Smooth muscle cell (in vitro differentiated cells): ENCODE results near the gene DCANP1. TPM values are rescaled to one million over a fixed set of nuclear protein-coding genes. Genes with fewer than 3 reads are reported as not detected.

Source experiments
- DNase-seq: peaks from one replicate; lab custom pipeline; 2025; ENCODE audit not compliant: unreplicated experiment; lab: John Stamatoyannopoulos, UW
- H2AFZ ChIP-seq: fragments of 200-600 bp; sonication (generic); 2 replicates; pipeline ENCODE4 v1.6.0; 2016; ENCODE audit warnings: antibody characterized with exemption, low read depth, mild to moderate bottlenecking
- H3F3A ChIP-seq: fragments of 200-600 bp; sonication (generic); 2 replicates; pipeline ENCODE4 v1.6.0; 2017; ENCODE audit warnings: antibody characterized with exemption, low read depth
- H3K27ac ChIP-seq: fragments of 200-600 bp; sonication (generic); 2 replicates; pipeline ENCODE4 v1.5.1; 2016; ENCODE audit warnings: low read depth, mild to moderate bottlenecking
- H3K27me3 ChIP-seq: fragments of 200-600 bp; sonication (generic); 2 replicates; pipeline ENCODE4 v1.6.1; 2016; ENCODE audit warnings: low read depth, mild to moderate bottlenecking
- H3K36me3 ChIP-seq: fragments of 200-600 bp; sonication (generic); 2 replicates; pipeline ENCODE4 v1.5.1; 2016; ENCODE audit warnings: low read depth
- H3K4me1 ChIP-seq: fragments of 200-600 bp; sonication (generic); 2 replicates; pipeline ENCODE4 v1.5.1; 2016; ENCODE audit warnings: low read depth
- H3K4me2 ChIP-seq: fragments of 200-600 bp; sonication (generic); 2 replicates; pipeline ENCODE4 v1.6.0; 2016; ENCODE audit warnings: mild to moderate bottlenecking
- H3K4me3 ChIP-seq: fragments of 200-600 bp; sonication (generic); 2 replicates; pipeline ENCODE4 v1.5.1; 2016; ENCODE audit warnings: mild to moderate bottlenecking
- H3K79me2 ChIP-seq: fragments of 200-600 bp; sonication (generic); 2 replicates; pipeline ENCODE4 v1.6.0; 2016; ENCODE audit warnings: low read depth, mild to moderate bottlenecking
- H3K9ac ChIP-seq: fragments of 200-600 bp; sonication (generic); 2 replicates; pipeline ENCODE4 v1.6.0; 2016; ENCODE audit warnings: low read depth
- H3K9me3 ChIP-seq: fragments of 200-600 bp; sonication (generic); replicated peaks from 2 replicates; pipeline ENCODE4 v1.5.1; 2016; ENCODE audit warnings: low read depth
- H4K20me1 ChIP-seq: fragments of 200-600 bp; sonication (generic); 2 replicates; pipeline ENCODE4 v1.6.0; 2016; ENCODE audit warnings: low read depth
- CTCF ChIP-seq: fragments of 200-600 bp; sonication (generic); IDR thresholded peaks from 2 replicates; pipeline ENCODE4 v1.5.1; 2017; ENCODE audit warnings: borderline replicate concordance, mild to moderate bottlenecking, antibody characterized with exemption; ENCODE audit not compliant: insufficient read depth, poor library complexity, severe bottlenecking
- WGBS: methylation state at CpG from one replicate; pipeline ENCODE4 v1.1.7; 2016; ENCODE audit warnings: low lambda C conversion rate; 5-methylcytosine and 5-hydroxymethylcytosine counted together
- polyA plus RNA-seq: library from polyadenylated mRNA; unstranded; fragments of >200 nt; fragmentation: Nextera tagmentation; extraction: Ambion mirVana; gene quantifications from 2 replicates; pipeline ENCODE4 v1.2.1, GENCODE V29; 2016
- total RNA-seq: library from RNA; depleted of rRNA; stranded (reverse); fragments of >200 nt; gene quantifications from 2 replicates; pipeline ENCODE4 v1.2.3, GENCODE V29; 2014

Gene DCANP1
- total and polyA plus RNA-seq, 2 experiments from 2014 or later: not detected

DNA sequence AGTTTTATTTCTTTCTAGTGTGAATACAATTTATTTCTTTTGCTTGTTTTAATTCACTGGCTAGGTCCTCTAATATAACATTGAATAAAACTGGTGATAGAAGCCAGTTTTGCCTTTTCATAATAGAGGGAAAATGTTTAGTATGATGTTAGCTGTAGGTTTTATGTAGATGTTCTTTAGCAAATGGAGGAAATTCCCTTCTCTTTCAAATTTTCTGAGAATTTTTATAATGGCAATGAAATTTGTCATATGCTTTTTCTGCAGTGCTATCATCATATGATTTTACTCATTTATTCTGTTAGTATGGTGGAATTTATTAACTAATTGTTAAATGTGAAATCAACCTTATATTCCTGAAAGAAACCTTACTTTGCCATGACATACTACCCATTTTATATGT lies 30.1 kb downstream of the DCANP1 start:
- TF ChIP-seq CTCF: no peak
- Histone ChIP-seq H3K4me3 (no peak overlapping the region), H4K20me1 (no peaks in the 10 kb centered on the region), H3K27ac (no peak overlapping the region), H3K36me3 (no peaks in the 10 kb centered on the region), H2AFZ (no peak overlapping the region), H3K9me3 (no peaks in the 10 kb centered on the region), H3K4me1 (no peaks in the 10 kb centered on the region), H3F3A (no peaks in the 10 kb centered on the region), H3K4me2 (no peak overlapping the region), H3K79me2 (no peaks in the 10 kb centered on the region), H3K27me3 (no peaks in the 10 kb centered on the region), H3K9ac (no peak overlapping the region)
- DNase-seq: no peak

- no peak for TF ChIP-seq CTCF
- Histone ChIP-seq H3K79me2 (peaks cover 11% of the 10 kb centered on the region), H3K9ac (no peak overlapping the region), H4K20me1 (no peaks in the 10 kb centered on the region), H3K4me1 (peaks cover 11% of the 10 kb centered on the region), H3K4me3 (no peak overlapping the region), H3K27me3 (no peaks in the 10 kb centered on the region), H3K36me3 (no peaks in the 10 kb centered on the region), H3K4me2 (no peak overlapping the region), H3F3A (no peaks in the 10 kb centered on the region), H3K27ac (no peak overlapping the region), H3K9me3 (no peaks in the 10 kb centered on the region), H2AFZ (no peak overlapping the region)
- 98% methylated on average over 2 of the region's 2 CpGs for WGBS
- DNase-seq: no peak
Measured at GRCh38 chr5:135405082-135405481, 42.1 kb downstream of the DCANP1 start.

DNA sequence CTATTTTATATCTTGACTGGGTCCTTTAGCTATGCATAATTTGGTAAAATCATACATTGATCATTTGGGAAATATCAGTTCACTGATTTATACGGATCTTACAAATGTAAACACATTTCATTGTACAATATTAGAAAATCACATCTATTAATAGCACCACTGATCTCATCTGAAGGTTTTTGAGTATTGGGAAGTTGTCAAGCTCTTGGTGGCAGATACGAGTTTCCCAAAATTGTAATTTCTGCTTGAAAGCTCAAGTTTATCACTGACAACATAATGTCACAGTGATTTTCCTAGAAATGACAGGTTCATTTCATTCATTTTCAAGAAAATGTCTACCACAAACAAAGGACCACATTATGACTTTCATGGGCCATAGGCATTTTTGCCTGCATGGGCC lies 45.1 kb downstream of the DCANP1 start:
- WGBS: 100% methylated on average over 2 of the region's 2 CpGs

More for the DNA sequence above, 45.1 kb downstream of the DCANP1 start:
- no peaks in the 10 kb centered on the region for H3K27me3 ChIP-seq
- no peaks in the 10 kb centered on the region for H3K36me3 ChIP-seq
- no peak overlapping the region for H3K27ac ChIP-seq
- no peak overlapping the region for H3K9ac ChIP-seq
- H3K4me1 ChIP-seq: peaks cover 25% of the 10 kb centered on the region
- H4K20me1 ChIP-seq: peaks cover 13% of the 10 kb centered on the region
- TF ChIP-seq CTCF: no peak
- no peak overlapping the region for H3K4me3 ChIP-seq
- peaks cover 38% of the 10 kb centered on the region for H3K79me2 ChIP-seq
- H3K9me3 ChIP-seq: no peaks in the 10 kb centered on the region
- no peak overlapping the region for H3K4me2 ChIP-seq
- no peak for DNase-seq
- no peaks in the 10 kb centered on the region for H3F3A ChIP-seq
- no peak overlapping the region for H2AFZ ChIP-seq
